ENCODE measurements around the gene TTC39B. TPM values are rescaled to one million over a fixed set of nuclear protein-coding genes. Genes with fewer than 3 reads are reported as not detected.
"Not testable (repeated sequence)": the region's sequence is repeated elsewhere in the genome, so short reads cannot be mapped to it uniquely, and the experiment has no call there.

Gene TTC39B
- total RNA-seq, 1 experiment from 2014 or later, result 7.4 TPM

DNA sequence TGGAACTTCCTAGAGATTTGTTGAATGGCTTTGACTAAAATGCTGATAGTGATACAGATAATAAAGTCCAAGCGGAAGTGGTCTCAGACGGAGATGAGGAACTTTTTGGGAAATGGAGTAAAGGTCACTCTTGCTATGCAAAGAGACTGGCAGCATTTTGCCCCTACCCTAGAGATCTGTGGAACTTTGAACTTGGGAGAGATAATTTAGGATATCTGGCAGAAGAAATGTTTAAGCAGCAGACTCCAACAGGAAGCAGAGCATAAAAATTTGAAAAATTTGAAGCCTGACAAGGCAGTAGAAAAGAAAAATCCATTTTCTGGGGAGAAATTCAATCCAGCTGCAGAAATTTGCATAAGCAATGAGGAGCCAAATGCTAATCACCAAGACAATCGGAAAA, 15.7 kb upstream of the TTC39B start:
- H3K27ac ChIP-seq (ENCODE audit: low read depth, low read length); POLR2A ChIA-PET; H3K79me2 ChIP-seq (ENCODE audit: insufficient read depth, low read length); H3K4me3 ChIP-seq (replicated peaks in 1 of 2; ENCODE audit: low read depth in 1 of 2, low read length in 2 of 2); BruUV-seq (replicated peaks); H2AFZ ChIP-seq (ENCODE audit: low read depth, low read length, poor library complexity, severe bottlenecking); H3K9me2 ChIP-seq (ENCODE audit: insufficient read depth); RAD21 ChIA-PET (ENCODE audit: low non-redundant PET in 1 of 2, low total read pairs in 2 of 2, uncharacterized antibody in 2 of 2, unreplicated experiment in 2 of 2); H3K9ac ChIP-seq (ENCODE audit: low read length); H3K27me3 ChIP-seq (ENCODE audit: insufficient read depth, low read length); H3K9me3 ChIP-seq (ENCODE audit: control insufficient read depth in 1 of 2, insufficient read depth in 1 of 2, low read depth in 1 of 2, low read length in 2 of 2); DNase-seq (ENCODE audit: low read depth, low spot score); CTCF ChIA-PET; intact Hi-C loops (cut with micrococcal nuclease); H3K36me3 ChIP-seq (ENCODE audit: control insufficient read depth in 1 of 2, insufficient read depth in 2 of 2, low read length in 2 of 2); ATAC-seq; H4K20me1 ChIP-seq (ENCODE audit: insufficient read depth); H3K4me2 ChIP-seq (ENCODE audit: low read length); H3K4me1 ChIP-seq (ENCODE audit: control insufficient read depth in 1 of 2, insufficient read depth in 2 of 2, low read length in 2 of 2): not testable (repeated sequence)

DNA sequence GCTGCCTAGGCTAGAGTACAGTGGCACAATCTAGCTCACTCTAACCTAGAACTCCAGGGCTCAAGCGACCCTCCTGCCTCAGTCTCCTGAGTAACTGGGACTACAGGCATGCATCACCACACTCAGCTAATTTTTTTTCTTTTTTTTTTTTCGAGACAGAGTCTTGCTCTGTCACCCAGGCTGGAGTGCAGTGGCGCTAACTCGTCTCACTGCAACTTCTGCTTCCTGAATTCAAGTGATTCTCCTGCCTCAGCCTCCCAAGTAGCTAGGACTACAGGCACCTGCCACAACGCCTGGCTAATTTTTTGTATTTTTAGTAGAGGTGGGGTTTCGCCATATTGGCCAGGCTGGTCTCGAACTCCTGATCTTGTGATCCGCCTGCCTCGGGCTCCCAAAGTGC, 12.6 kb upstream of the TTC39B start:
- intact Hi-C loops (cut with micrococcal nuclease); H3K79me2 ChIP-seq (ENCODE audit: insufficient read depth, low read length); H3K36me3 ChIP-seq (ENCODE audit: control insufficient read depth in 1 of 2, insufficient read depth in 2 of 2, low read length in 2 of 2); ATAC-seq; H3K9me3 ChIP-seq (ENCODE audit: control insufficient read depth in 1 of 2, insufficient read depth in 1 of 2, low read depth in 1 of 2, low read length in 2 of 2); DNase-seq (ENCODE audit: low read depth, low spot score); H3K9me2 ChIP-seq (ENCODE audit: insufficient read depth); POLR2A ChIA-PET; H3K4me1 ChIP-seq (ENCODE audit: control insufficient read depth in 1 of 2, insufficient read depth in 2 of 2, low read length in 2 of 2); H3K9ac ChIP-seq (ENCODE audit: low read length); BruUV-seq (replicated peaks); H3K27ac ChIP-seq (ENCODE audit: low read depth, low read length); H3K4me2 ChIP-seq (ENCODE audit: low read length); H3K27me3 ChIP-seq (ENCODE audit: insufficient read depth, low read length); H3K4me3 ChIP-seq (replicated peaks in 1 of 2; ENCODE audit: low read depth in 1 of 2, low read length in 2 of 2); H4K20me1 ChIP-seq (ENCODE audit: insufficient read depth); RAD21 ChIA-PET (ENCODE audit: low non-redundant PET in 1 of 2, low total read pairs in 2 of 2, uncharacterized antibody in 2 of 2, unreplicated experiment in 2 of 2); H2AFZ ChIP-seq (ENCODE audit: low read depth, low read length, poor library complexity, severe bottlenecking): not testable (repeated sequence)
- CTCF ChIA-PET, result interaction anchor here (1.1 kb wide), 1 partner anchor 27 kb away, joined by 3 read pairs; no protein-coding TSS in a partner anchor

DNA sequence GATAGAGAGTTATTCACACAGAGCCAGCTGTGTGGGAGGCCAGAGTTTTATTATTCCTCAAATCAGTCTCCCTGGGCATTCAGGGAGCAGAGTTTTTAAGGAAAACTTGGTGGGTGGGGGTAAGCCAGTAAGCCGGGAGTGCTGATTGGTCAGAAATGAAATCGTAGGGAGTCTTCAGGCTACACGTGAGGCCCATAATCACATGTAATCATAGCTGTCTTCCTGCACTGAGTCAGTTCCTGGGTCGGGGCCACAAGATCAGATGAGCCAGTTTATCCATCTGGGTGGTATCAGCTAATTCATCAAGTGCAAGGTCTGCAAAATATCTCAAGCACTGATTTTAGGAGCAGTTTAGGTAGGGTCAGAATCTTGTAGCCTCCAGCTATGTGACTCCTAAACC, 10.8 kb upstream of the TTC39B start:
- H3K27ac ChIP-seq (ENCODE audit: low read depth, low read length), result no peak overlapping the region
- no peak overlapping the region for H3K4me3 ChIP-seq (replicated peaks in 1 of 2; ENCODE audit: low read depth in 1 of 2, low read length in 2 of 2)
- ATAC-seq (no peak), DNase-seq (ENCODE audit: low read depth, low spot score) (no peak)
- H3K4me1 ChIP-seq (ENCODE audit: control insufficient read depth in 1 of 2, insufficient read depth in 2 of 2, low read length in 2 of 2), result no peaks in the 10 kb centered on the region
- H3K36me3 ChIP-seq (ENCODE audit: control insufficient read depth in 1 of 2, insufficient read depth in 2 of 2, low read length in 2 of 2), result no peaks in the 10 kb centered on the region
- no peak overlapping the region for H3K4me2 ChIP-seq (ENCODE audit: low read length)
- no peaks in the 10 kb centered on the region for H3K27me3 ChIP-seq (ENCODE audit: insufficient read depth, low read length)
- ChIA-PET POLR2A (no interaction called here), CTCF (no interaction called here), RAD21 (ENCODE audit: low non-redundant PET in 1 of 2, low total read pairs in 2 of 2, uncharacterized antibody in 2 of 2, unreplicated experiment in 2 of 2) (no interaction called here)
- no peaks in the 10 kb centered on the region for H3K9me3 ChIP-seq (ENCODE audit: control insufficient read depth in 1 of 2, insufficient read depth in 1 of 2, low read depth in 1 of 2, low read length in 2 of 2)
- BruUV-seq (replicated peaks), result no TSS peak
- no peaks in the 10 kb centered on the region for H3K9me2 ChIP-seq (ENCODE audit: insufficient read depth)
- intact Hi-C loops (cut with micrococcal nuclease), result no loop called here
- no peak for TF ChIP-seq ELF1 (IDR thresholded peaks at IDR 0.05; ENCODE audit: borderline replicate concordance, low read depth)
- TF ChIP-seq CBX3 (IDR thresholded peaks at IDR 0.05; ENCODE audit: low read depth), result no peak
- no peak for TF ChIP-seq ZFX (IDR thresholded peaks at IDR 0.05)
- H4K20me1 ChIP-seq (ENCODE audit: insufficient read depth), result no peaks in the 10 kb centered on the region
- no peak overlapping the region for H3K9ac ChIP-seq (ENCODE audit: low read length)
- H2AFZ ChIP-seq (ENCODE audit: low read depth, low read length, poor library complexity, severe bottlenecking), result no peak overlapping the region
- H3K79me2 ChIP-seq (ENCODE audit: insufficient read depth, low read length), result no peaks in the 10 kb centered on the region
